Upper lobe of right lung (tissue), 1 donor: ENCODE data around the gene RBM17. TPM values are rescaled to one million over a fixed set of nuclear protein-coding genes. Genes with fewer than 3 reads are reported as not detected.

Experiments
- ATAC-seq: fragments of 200-7000 bp; cut with Tn5 transposase; one replicate; pipeline ENCODE4 v1.9.1; 2020; ENCODE audit warnings: mild to moderate bottlenecking, moderate library complexity
- DNase-seq: peaks from one replicate; pipeline ENCODE4 v3.0.0-alpha.2; 2020
- H3K27ac ChIP-seq: fragments of 200-600 bp; one replicate; pipeline ENCODE4 v1.8.0; 2022
- H3K27me3 ChIP-seq: fragments of 200-600 bp; one replicate; pipeline ENCODE4 v1.8.0; 2022; ENCODE audit warnings: mild to moderate bottlenecking
- H3K36me3 ChIP-seq: fragments of 200-600 bp; one replicate; pipeline ENCODE4 v1.8.0; 2022
- H3K4me1 ChIP-seq: fragments of 200-600 bp; one replicate; pipeline ENCODE4 v1.8.0; 2022
- H3K4me3 ChIP-seq: fragments of 200-600 bp; one replicate; pipeline ENCODE4 v1.8.0; 2022; ENCODE audit warnings: mild to moderate bottlenecking
- H3K9me3 ChIP-seq: fragments of 200-600 bp; one replicate; pipeline ENCODE4 v1.8.0; 2022
- intact Hi-C: fragments of 100-400 bp; cut with DNase I; formaldehyde crosslinking; loops from one replicate; pipeline ENCODE4 v1.11.0; 2022
- total RNA-seq: library from RNA; stranded (reverse); fragmentation: NEBNext Ultra II Directional; extraction: Animal tissue kit (Norgen Biotek cat#: 25700); gene quantifications from one replicate; pipeline ENCODE4 v1.2.1, GENCODE V29; 2021
- TF ChIP-seq, protein P1 (sequence below): fragments of 200-600 bp; IDR thresholded peaks from one replicate; pipeline ENCODE4 v1.8.0; 2022; ENCODE audit warnings: antibody characterized with exemption
- donor health status: DM: no; HTN: yes; CAD: no; lungs with severe emphysema.

Gene RBM17
- total RNA-seq, 1 donor from 2014 or later: 92.5 TPM

DNA sequence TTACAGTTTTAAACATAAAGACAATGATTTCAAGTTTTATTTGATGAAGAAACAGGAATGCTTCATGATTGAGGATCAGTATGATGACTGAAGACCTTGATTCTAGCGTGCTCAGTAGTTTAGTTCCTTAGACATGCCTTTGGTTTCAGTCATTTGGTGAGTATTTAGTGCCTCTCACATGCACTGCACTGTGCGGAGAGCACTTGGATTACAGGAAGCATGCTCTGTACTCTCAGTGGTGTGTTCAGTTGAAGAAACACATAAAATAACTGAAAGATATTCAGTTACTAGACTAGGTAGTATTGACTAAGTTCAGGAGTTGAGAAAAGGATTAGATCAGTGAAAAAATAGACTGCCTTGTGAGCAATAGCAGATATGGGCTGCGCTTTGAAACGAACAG is 25.5 kb downstream of the RBM17 start:
- Histone ChIP-seq H3K4me3 (no peak overlapping the region), H3K9me3 (no peaks in the 10 kb centered on the region), H3K27ac (no peak overlapping the region), H3K36me3 (peaks cover 75% of the 10 kb centered on the region), H3K4me1 (peaks cover 6% of the 10 kb centered on the region), H3K27me3 (no peaks in the 10 kb centered on the region)
- intact Hi-C loops: loop anchor here (5.0 kb wide), 1 partner anchor 293 kb away; no protein-coding TSS in a partner anchor
- DNase-seq: no peak
- no peak for ATAC-seq
- TF ChIP-seq, protein P1, sequence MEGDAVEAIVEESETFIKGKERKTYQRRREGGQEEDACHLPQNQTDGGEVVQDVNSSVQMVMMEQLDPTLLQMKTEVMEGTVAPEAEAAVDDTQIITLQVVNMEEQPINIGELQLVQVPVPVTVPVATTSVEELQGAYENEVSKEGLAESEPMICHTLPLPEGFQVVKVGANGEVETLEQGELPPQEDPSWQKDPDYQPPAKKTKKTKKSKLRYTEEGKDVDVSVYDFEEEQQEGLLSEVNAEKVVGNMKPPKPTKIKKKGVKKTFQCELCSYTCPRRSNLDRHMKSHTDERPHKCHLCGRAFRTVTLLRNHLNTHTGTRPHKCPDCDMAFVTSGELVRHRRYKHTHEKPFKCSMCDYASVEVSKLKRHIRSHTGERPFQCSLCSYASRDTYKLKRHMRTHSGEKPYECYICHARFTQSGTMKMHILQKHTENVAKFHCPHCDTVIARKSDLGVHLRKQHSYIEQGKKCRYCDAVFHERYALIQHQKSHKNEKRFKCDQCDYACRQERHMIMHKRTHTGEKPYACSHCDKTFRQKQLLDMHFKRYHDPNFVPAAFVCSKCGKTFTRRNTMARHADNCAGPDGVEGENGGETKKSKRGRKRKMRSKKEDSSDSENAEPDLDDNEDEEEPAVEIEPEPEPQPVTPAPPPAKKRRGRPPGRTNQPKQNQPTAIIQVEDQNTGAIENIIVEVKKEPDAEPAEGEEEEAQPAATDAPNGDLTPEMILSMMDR: no peak

DNA sequence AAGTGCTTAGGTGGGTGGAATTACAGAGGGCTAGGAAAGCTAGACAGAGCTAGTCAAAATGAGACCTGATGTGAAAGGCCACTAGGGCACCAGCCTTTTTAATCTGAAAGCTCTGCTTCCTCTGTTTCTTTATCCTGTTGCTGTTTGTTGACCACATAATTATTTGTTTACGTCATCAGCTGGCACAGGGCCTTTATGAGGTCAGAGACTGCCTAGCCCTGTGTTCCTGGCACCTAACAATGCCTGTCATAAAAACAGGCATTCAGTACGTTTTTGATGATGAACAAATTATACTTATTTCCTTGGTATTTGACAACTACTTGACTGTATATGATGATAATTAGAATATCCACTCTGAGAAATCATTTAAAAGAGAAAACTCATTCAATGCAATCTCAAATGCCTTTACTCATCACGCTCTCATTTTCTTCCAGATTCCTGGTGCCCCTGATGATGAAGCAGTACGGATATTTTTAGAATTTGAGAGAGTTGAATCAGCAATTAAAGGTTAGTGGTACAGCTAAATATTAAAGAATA is 26.0 kb downstream of the RBM17 start:
- no peak for DNase-seq
- Histone ChIP-seq H3K4me1 (peaks cover 6% of the 10 kb centered on the region), H3K27ac (no peak overlapping the region), H3K9me3 (no peaks in the 10 kb centered on the region), H3K4me3 (no peak overlapping the region), H3K36me3 (peaks cover 69% of the 10 kb centered on the region), H3K27me3 (no peaks in the 10 kb centered on the region)
- TF ChIP-seq, protein P1: no peak
- ATAC-seq: no peak
- intact Hi-C loops: loop anchor here (5.0 kb wide), 1 partner anchor 292 kb away; no protein-coding TSS in a partner anchor

DNA sequence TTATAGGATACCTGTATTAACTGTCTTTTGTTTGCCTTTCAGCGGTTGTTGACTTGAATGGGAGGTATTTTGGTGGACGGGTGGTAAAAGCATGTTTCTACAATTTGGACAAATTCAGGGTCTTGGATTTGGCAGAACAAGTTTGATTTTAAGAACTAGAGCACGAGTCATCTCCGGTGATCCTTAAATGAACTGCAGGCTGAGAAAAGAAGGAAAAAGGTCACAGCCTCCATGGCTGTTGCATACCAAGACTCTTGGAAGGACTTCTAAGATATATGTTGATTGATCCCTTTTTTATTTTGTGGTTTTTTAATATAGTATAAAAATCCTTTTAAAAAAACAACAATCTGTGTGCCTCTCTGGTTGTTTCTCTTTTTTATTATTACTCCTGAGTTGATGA is 26.6 kb downstream of the RBM17 start:
- Histone ChIP-seq H3K4me1 (peaks cover 6% of the 10 kb centered on the region), H3K27me3 (no peaks in the 10 kb centered on the region), H3K27ac (no peak overlapping the region), H3K9me3 (no peaks in the 10 kb centered on the region), H3K36me3 (peaks cover 64% of the 10 kb centered on the region), H3K4me3 (no peak overlapping the region)
- intact Hi-C loops: no loop called here
- ATAC-seq: no peak
- TF ChIP-seq, protein P1: no peak
- no peak for DNase-seq

DNA sequence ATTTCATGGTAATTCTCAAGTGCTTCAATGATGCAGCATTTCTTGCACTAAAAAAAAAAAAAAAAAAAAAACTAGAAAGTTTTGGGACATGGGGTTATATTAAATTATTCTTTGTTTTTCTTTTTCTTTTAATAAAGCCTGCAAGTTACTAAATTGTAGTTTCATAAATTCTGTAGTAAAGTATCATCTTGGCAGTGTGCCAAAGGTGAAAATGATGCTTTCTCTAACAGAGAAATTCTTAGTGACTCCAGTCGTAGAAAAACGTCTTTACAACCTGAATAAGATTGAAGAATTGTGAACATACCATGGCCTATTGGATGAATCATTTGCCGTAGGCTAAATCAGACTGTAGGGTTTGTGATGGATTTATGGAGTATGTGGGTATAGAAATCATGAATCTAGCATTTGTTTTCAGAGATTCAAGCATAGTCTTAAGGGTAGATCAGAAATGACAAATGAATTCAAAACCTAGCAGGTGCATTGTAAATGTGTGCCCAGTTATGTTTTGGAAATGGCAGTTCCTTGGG is 27.1 kb downstream of the RBM17 start:
- H3K9me3 ChIP-seq: no peaks in the 10 kb centered on the region
- TF ChIP-seq, protein P1: no peak
- peaks cover 59% of the 10 kb centered on the region for H3K36me3 ChIP-seq
- no peak overlapping the region for H3K27ac ChIP-seq
- DNase-seq (no peak), ATAC-seq (no peak)
- no peak overlapping the region for H3K4me3 ChIP-seq
- peaks cover 6% of the 10 kb centered on the region for H3K4me1 ChIP-seq
- no peaks in the 10 kb centered on the region for H3K27me3 ChIP-seq
- intact Hi-C loops: no loop called here

DNA sequence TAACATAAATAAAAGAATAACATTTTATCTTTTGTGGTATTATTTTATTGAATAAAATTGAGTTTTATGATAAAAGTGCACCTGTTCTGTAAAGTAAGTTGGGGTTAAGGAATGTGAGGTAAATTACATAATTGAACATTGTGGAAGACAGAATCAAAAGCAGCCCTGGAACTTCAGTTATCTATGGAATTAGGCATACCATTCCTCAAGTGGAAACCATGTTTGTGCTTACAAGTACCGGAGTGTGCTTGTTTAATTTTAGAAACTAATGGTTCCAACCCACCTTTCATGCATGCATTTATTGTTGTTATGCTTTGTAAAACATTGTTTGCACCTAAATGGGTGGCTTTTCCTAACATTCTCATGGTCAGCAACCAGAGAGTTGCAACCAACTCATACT is 28.0 kb downstream of the RBM17 start:
- TF ChIP-seq, protein P1: no peak
- intact Hi-C loops: no loop called here
- Histone ChIP-seq H3K27ac (no peak overlapping the region), H3K36me3 (peaks cover 50% of the 10 kb centered on the region), H3K27me3 (no peaks in the 10 kb centered on the region), H3K4me1 (peaks cover 6% of the 10 kb centered on the region), H3K9me3 (no peaks in the 10 kb centered on the region), H3K4me3 (no peak overlapping the region)
- ATAC-seq (no peak), DNase-seq (no peak)
